Measurements from ENCODE around the gene KCNJ1. TPM values are rescaled to one million over a fixed set of nuclear protein-coding genes. Genes with fewer than 3 reads are reported as not detected.

KCNJ1 gene
- total RNA-seq, 1 experiment from 2014 or later, result not detected

DNA sequence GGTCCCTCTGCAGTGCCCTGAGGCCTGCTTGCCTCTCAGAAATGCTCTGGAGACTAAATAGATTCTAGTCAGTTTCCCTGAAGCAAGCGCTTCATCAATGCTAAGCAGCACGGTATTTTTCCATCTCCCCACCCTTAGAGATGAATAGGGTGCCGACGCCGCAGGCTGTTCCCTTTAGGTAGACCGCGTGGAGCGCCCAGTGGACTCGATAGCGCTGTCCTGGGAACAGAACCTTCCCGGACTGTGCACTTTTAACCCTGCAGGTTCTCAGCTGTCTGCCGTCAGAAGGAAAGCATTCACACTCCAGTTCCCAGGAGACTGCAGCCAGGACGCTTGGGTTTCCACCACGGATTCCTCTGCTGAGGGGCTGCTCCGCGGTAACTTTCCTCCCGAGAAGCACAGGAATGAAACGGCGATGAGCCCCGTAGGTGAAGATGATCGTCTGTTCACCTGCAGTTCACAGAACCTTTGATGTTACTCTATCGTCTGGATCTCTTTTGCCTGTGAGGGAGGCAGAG lies 9.1 kb upstream of the KCNJ1 start:
- Histone ChIP-seq H3F3A (ENCODE audit: low read length, unreplicated experiment) (no peaks in the 10 kb centered on the region), H3K79me2 (ENCODE audit: low read length) (no peaks in the 10 kb centered on the region), H3K4me2 (ENCODE audit: low read length) (no peak overlapping the region), H4K20me1 (ENCODE audit: low read length) (no peaks in the 10 kb centered on the region), H3K9ac (ENCODE audit: low read length) (no peak overlapping the region), H3K4me1 (ENCODE audit: insufficient read depth, low read length) (no peaks in the 10 kb centered on the region), H3K4me3 (ENCODE audit: low read length) (no peak overlapping the region), H3K27me3 (ENCODE audit: low read length) (peaks cover 2% of the 10 kb centered on the region; the same call in 1 of the 2 replicates), H2AFZ (ENCODE audit: low read length) (no peak overlapping the region), H3K27ac (ENCODE audit: low read length) (no peak overlapping the region), H3K9me3 (ENCODE audit: low read length) (no peaks in the 10 kb centered on the region), H3K9me2 (replicated peaks; ENCODE audit: low read length) (no peaks in the 10 kb centered on the region), H3K36me3 (ENCODE audit: low read depth, low read length) (no peaks in the 10 kb centered on the region)
- no TSS peak for BruUV-seq (replicated peaks)
- ChIA-PET POLR2A (ENCODE audit: unreplicated experiment) (no interaction called here), CTCF (no interaction called here)
- intact Hi-C loops (cut with micrococcal nuclease), result no loop called here
- TF ChIP-seq, protein P1, sequence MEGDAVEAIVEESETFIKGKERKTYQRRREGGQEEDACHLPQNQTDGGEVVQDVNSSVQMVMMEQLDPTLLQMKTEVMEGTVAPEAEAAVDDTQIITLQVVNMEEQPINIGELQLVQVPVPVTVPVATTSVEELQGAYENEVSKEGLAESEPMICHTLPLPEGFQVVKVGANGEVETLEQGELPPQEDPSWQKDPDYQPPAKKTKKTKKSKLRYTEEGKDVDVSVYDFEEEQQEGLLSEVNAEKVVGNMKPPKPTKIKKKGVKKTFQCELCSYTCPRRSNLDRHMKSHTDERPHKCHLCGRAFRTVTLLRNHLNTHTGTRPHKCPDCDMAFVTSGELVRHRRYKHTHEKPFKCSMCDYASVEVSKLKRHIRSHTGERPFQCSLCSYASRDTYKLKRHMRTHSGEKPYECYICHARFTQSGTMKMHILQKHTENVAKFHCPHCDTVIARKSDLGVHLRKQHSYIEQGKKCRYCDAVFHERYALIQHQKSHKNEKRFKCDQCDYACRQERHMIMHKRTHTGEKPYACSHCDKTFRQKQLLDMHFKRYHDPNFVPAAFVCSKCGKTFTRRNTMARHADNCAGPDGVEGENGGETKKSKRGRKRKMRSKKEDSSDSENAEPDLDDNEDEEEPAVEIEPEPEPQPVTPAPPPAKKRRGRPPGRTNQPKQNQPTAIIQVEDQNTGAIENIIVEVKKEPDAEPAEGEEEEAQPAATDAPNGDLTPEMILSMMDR (conservative IDR thresholded peaks at IDR 0.05; ENCODE audit: low read depth, low read length), result no peak
- no peak for TF ChIP-seq EZH2phosphoT487 (IDR thresholded peaks at IDR 0.05; ENCODE audit: borderline replicate concordance, low read length)
- TF ChIP-seq EZH2 (IDR thresholded peaks at IDR 0.05; ENCODE audit: low read length, unreplicated experiment), result no peak
- DNase-seq, result no peak
- ATAC-seq, result no peak

DNA sequence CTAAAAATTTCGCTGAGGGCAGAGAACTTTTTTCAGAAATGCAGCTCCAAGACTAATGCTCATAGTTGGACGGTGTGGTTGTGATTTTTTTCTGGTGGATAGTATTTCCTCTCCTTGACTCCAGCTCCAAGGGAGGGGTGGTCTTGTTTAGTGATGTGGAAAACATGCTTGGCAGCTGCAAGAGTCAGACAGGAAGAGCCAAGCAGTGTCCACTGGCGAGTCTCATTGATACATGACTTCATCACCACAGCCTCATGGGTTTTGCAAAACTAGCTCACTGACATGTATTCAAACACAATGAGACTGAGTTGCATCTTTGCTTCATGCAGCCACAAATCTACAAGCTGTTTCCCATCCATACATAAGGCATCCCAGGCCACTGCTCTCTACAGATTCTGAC lies 7.3 kb upstream of the KCNJ1 start:
- H3F3A ChIP-seq (ENCODE audit: low read length, unreplicated experiment), result no peaks in the 10 kb centered on the region
- no peaks in the 10 kb centered on the region for H3K9me2 ChIP-seq (replicated peaks; ENCODE audit: low read length)
- H3K36me3 ChIP-seq (ENCODE audit: low read depth, low read length), result no peaks in the 10 kb centered on the region
- ChIA-PET CTCF (no interaction called here), POLR2A (ENCODE audit: unreplicated experiment) (no interaction called here)
- TF ChIP-seq, protein P1 (conservative IDR thresholded peaks at IDR 0.05; ENCODE audit: low read depth, low read length), result no peak
- TF ChIP-seq EZH2phosphoT487 (IDR thresholded peaks at IDR 0.05; ENCODE audit: borderline replicate concordance, low read length), result no peak
- TF ChIP-seq EZH2 (IDR thresholded peaks at IDR 0.05; ENCODE audit: low read length, unreplicated experiment), result no peak
- H3K27me3 ChIP-seq (ENCODE audit: low read length), result no peaks in the 10 kb centered on the region
- H3K79me2 ChIP-seq (ENCODE audit: low read length), result no peaks in the 10 kb centered on the region
- no peaks in the 10 kb centered on the region for H3K4me1 ChIP-seq (ENCODE audit: insufficient read depth, low read length)
- no TSS peak for BruUV-seq (replicated peaks)
- no peak overlapping the region for H3K4me2 ChIP-seq (ENCODE audit: low read length)
- H4K20me1 ChIP-seq (ENCODE audit: low read length), result no peaks in the 10 kb centered on the region
- H3K4me3 ChIP-seq (ENCODE audit: low read length), result no peak overlapping the region
- no peak overlapping the region for H3K27ac ChIP-seq (ENCODE audit: low read length)
- ATAC-seq, result no peak
- intact Hi-C loops (cut with micrococcal nuclease), result no loop called here
- no peak for DNase-seq
- H3K9me3 ChIP-seq (ENCODE audit: low read length), result no peaks in the 10 kb centered on the region
- H3K9ac ChIP-seq (ENCODE audit: low read length), result no peak overlapping the region
- no peak overlapping the region for H2AFZ ChIP-seq (ENCODE audit: low read length)

DNA sequence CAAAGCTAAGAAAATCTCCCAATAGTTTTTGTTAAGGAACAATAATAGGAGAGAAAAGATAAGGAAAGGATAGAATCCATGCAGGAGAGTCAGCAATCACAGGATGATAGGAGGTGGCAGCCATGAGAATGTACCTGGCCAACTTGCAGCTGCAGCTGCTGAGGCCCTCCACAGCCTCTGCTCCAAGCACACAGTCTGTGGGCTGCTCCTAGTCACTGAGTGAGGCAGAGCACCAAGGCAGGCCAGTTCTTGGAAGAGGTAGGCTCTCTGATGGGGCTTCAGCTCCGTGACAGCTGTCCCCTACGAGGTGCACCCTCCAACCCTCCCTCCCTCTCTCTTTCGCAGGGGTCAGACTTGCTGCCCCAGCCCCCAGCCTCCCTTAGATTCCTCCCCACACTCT lies 5.5 kb upstream of the KCNJ1 start:
- Histone ChIP-seq H3K27me3 (ENCODE audit: low read length) (no peaks in the 10 kb centered on the region), H3K9ac (ENCODE audit: low read length) (no peak overlapping the region), H2AFZ (ENCODE audit: low read length) (no peak overlapping the region), H3K9me2 (replicated peaks; ENCODE audit: low read length) (no peaks in the 10 kb centered on the region), H3K4me2 (ENCODE audit: low read length) (no peak overlapping the region), H3F3A (ENCODE audit: low read length, unreplicated experiment) (no peaks in the 10 kb centered on the region), H3K79me2 (ENCODE audit: low read length) (no peaks in the 10 kb centered on the region), H3K36me3 (ENCODE audit: low read depth, low read length) (no peaks in the 10 kb centered on the region), H3K4me3 (ENCODE audit: low read length) (no peak overlapping the region), H3K4me1 (ENCODE audit: insufficient read depth, low read length) (no peaks in the 10 kb centered on the region), H3K27ac (ENCODE audit: low read length) (no peak overlapping the region), H3K9me3 (ENCODE audit: low read length) (no peaks in the 10 kb centered on the region), H4K20me1 (ENCODE audit: low read length) (no peaks in the 10 kb centered on the region)
- DNase-seq (no peak), ATAC-seq (no peak)
- CTCF ChIA-PET, result no interaction called here
- TF ChIP-seq EZH2 (IDR thresholded peaks at IDR 0.05; ENCODE audit: low read length, unreplicated experiment), result no peak
- no peak for TF ChIP-seq EZH2phosphoT487 (IDR thresholded peaks at IDR 0.05; ENCODE audit: borderline replicate concordance, low read length)
- TF ChIP-seq, protein P1 (conservative IDR thresholded peaks at IDR 0.05; ENCODE audit: low read depth, low read length), result no peak
- BruUV-seq (replicated peaks), result no TSS peak
- POLR2A ChIA-PET (ENCODE audit: unreplicated experiment), result interaction anchor here (0.7 kb wide), 1 partner anchor 44 kb away, joined by 3 read pairs; no protein-coding TSS in a partner anchor
- intact Hi-C loops (cut with micrococcal nuclease), result no loop called here
